Measurements from ENCODE around the gene PRKCG.

DNA sequence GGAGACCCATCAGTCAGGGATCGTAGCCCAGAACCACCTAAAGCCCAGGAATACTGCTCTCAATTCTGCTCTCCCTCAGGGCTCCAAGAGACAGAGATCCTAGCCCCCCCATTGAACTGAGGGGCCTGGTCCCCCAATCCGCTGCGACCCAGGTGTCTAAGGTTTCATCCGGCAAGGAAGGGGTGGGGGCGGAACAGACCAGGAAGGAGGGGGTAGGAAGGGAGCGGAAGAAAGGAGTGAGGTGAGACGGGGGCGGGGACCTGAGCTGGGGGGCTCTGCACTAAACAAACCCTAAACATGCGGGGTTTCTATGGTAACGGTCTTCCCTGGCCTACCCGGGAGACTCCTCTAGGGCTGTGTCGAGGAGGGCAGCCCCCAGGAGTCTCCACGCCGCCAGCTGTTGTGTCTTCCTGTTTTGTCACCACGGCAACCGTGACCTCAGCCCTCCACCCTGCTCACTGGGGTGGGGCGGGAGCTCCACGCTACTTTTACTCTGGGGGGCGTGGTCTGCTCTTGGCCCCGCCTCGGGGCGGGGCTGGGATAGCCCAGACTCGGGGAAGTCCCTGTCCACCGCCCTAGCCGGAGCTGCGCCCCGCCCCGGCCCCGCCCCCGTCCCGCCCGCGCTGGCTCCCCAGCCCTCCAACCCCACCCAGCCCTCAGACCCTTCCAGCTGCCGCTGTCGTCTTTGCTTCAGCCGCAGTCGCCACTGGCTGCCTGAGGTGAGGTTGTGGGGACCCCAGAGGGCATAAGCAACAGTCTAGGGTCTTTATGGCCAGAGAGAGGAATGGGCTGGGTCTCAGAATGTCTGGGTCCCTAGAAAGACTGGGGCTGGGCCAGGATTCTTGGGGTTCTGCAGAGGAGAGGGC is 14.5 kb upstream of the PRKCG start, which contains the start of gene MYADM:
- TF ChIP-seq EP300 (IDR thresholded peaks at IDR 0.05; ENCODE audit: borderline replicate concordance) (0 out of 2 replicates have a peak, but pooled peaks have one; percentile 4), CREB1 (IDR thresholded peaks at IDR 0.05; ENCODE audit: low read depth) (no peak), RAD21 (IDR thresholded peaks at IDR 0.05; ENCODE audit: low read depth) (no peak), CEBPB (IDR thresholded peaks at IDR 0.05) (no peak), TCF12 (IDR thresholded peaks at IDR 0.05; ENCODE audit: low read depth) (no peak), ZBTB7A (IDR thresholded peaks at IDR 0.05; ENCODE audit: low read depth) (no peak)
- TF ChIP-seq, protein P1, sequence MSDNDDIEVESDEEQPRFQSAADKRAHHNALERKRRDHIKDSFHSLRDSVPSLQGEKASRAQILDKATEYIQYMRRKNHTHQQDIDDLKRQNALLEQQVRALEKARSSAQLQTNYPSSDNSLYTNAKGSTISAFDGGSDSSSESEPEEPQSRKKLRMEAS (IDR thresholded peaks at IDR 0.05): peak; percentile 53
- TF ChIP-seq, protein P2, sequence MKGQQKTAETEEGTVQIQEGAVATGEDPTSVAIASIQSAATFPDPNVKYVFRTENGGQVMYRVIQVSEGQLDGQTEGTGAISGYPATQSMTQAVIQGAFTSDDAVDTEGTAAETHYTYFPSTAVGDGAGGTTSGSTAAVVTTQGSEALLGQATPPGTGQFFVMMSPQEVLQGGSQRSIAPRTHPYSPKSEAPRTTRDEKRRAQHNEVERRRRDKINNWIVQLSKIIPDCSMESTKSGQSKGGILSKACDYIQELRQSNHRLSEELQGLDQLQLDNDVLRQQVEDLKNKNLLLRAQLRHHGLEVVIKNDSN (IDR thresholded peaks at IDR 0.05): no peak

Data from Ishikawa (cell line).